SK-N-SH treated with all-trans-retinoic acid at 6 μM for 48 hours (cell line): Measurements from ENCODE around the gene ZCCHC24.
A peak's percentile ranks its signal among the peaks of the same experiment; 100 is the strongest.

Experiments
- ATAC-seq: fragments of 200-7000 bp; cut with Tn5 transposase; 3 replicates; pipeline ENCODE4 v1.9.1; 2020; ENCODE audit warnings: mild to moderate bottlenecking, moderate library complexity
- ARNTL ChIP-seq: fragments of 450-650 bp; formaldehyde crosslinking; IDR thresholded peaks from 2 replicates; pipeline ENCODE4 v1.5.0; 2020; ENCODE audit warnings: low read depth, mild to moderate bottlenecking, moderate library complexity, borderline replicate concordance
- BACH2 ChIP-seq: fragments of 250-450 bp; sonication (Bioruptor Pico); IDR thresholded peaks from 2 replicates; pipeline ENCODE4 v1.9.0; 2021; ENCODE audit warnings: mild to moderate bottlenecking, borderline replicate concordance
- CREB5 ChIP-seq: fragments of 250-450 bp; sonication (Bioruptor Pico); IDR thresholded peaks from 2 replicates; pipeline ENCODE4 v1.5.1; 2020; ENCODE audit warnings: low read depth, mild to moderate bottlenecking, moderate library complexity
- CSDC2 ChIP-seq: fragments of 250-450 bp; sonication (Bioruptor Pico); IDR thresholded peaks from 2 replicates; pipeline ENCODE4 v1.5.0; 2020; ENCODE audit warnings: mild to moderate bottlenecking, moderate library complexity
- CSRNP3 ChIP-seq: fragments of 250-450 bp; sonication (Bioruptor Pico); IDR thresholded peaks from 2 replicates; pipeline ENCODE4 v1.5.1; 2021; ENCODE audit warnings: mild to moderate bottlenecking, moderate library complexity
- ESRRG ChIP-seq: fragments of 250-450 bp; sonication (Bioruptor Pico); IDR thresholded peaks from 2 replicates; pipeline ENCODE4 v1.6.1; 2021; ENCODE audit warnings: mild to moderate bottlenecking
- GLIS3 ChIP-seq: fragments of 250-450 bp; sonication (Bioruptor Pico); IDR thresholded peaks from 2 replicates; pipeline ENCODE4 v1.5.0; 2020; ENCODE audit warnings: mild to moderate bottlenecking, moderate library complexity
- ISL1 ChIP-seq: fragments of 250-450 bp; sonication (Bioruptor Pico); IDR thresholded peaks from 2 replicates; pipeline ENCODE4 v2.1.2; 2022; ENCODE audit warnings: mild to moderate bottlenecking, moderate library complexity
- PATZ1 ChIP-seq: fragments of 250-450 bp; sonication (Bioruptor Pico); IDR thresholded peaks from 2 replicates; pipeline ENCODE4 v1.8.0; 2020; ENCODE audit warnings: mild to moderate bottlenecking, moderate library complexity, borderline replicate concordance
- POU6F1 ChIP-seq: fragments of 250-450 bp; sonication (Bioruptor Pico); IDR thresholded peaks from 2 replicates; pipeline ENCODE4 v1.8.0; 2021; ENCODE audit warnings: low read depth, mild to moderate bottlenecking, moderate library complexity, borderline replicate concordance
- PPARA ChIP-seq: fragments of 250-450 bp; sonication (Bioruptor Pico); IDR thresholded peaks from 2 replicates; pipeline ENCODE4 v1.5.0; 2020; ENCODE audit warnings: mild to moderate bottlenecking, borderline replicate concordance
- TCF4 ChIP-seq: fragments of 250-450 bp; sonication (Bioruptor Pico); IDR thresholded peaks from 2 replicates; pipeline ENCODE4 v1.8.0; 2021; ENCODE audit warnings: mild to moderate bottlenecking, moderate library complexity, borderline replicate concordance
- TOX ChIP-seq: fragments of 250-450 bp; sonication (Bioruptor Pico); IDR thresholded peaks from 2 replicates; pipeline ENCODE4 v1.8.0; 2021; ENCODE audit warnings: mild to moderate bottlenecking, moderate library complexity, borderline replicate concordance
- TSHZ2 ChIP-seq: fragments of 250-450 bp; sonication (Bioruptor Pico); IDR thresholded peaks from 2 replicates; pipeline ENCODE4 v1.5.0; 2020; ENCODE audit warnings: mild to moderate bottlenecking, moderate library complexity
- ZC3H10 ChIP-seq: fragments of 250-450 bp; sonication (Bioruptor Pico); IDR thresholded peaks from 2 replicates; pipeline ENCODE4 v1.5.1; 2021; ENCODE audit warnings: mild to moderate bottlenecking, moderate library complexity
- ZFP3 ChIP-seq: fragments of 250-450 bp; sonication (Bioruptor Pico); IDR thresholded peaks from 2 replicates; pipeline ENCODE4 v1.5.0; 2020; ENCODE audit warnings: mild to moderate bottlenecking, moderate library complexity
- ZNF565 ChIP-seq: fragments of 450-650 bp; formaldehyde crosslinking; conservative IDR thresholded peaks from 2 replicates; pipeline ENCODE4 v1.5.0; 2020; ENCODE audit warnings: low read depth, mild to moderate bottlenecking, moderate library complexity
- ZNF70 ChIP-seq: fragments of 450-650 bp; formaldehyde crosslinking; IDR thresholded peaks from 2 replicates; pipeline ENCODE4 v1.5.0; 2020; ENCODE audit warnings: mild to moderate bottlenecking, moderate library complexity
- ZNF8 ChIP-seq: fragments of 450-650 bp; formaldehyde crosslinking; IDR thresholded peaks from 2 replicates; pipeline ENCODE4 v1.5.0; 2020; ENCODE audit warnings: mild to moderate bottlenecking, moderate library complexity

Gene ZCCHC24

GRCh38 chr10:79336276-79336675, 109.1 kb downstream of the ZCCHC24 start:
- ATAC-seq = no peak
- TF ChIP-seq ARNTL (no peak), TCF4 (CRISPR knock-in tag) (no peak), ZNF565 (no peak), ESRRG (CRISPR knock-in tag) (no peak), CREB5 (CRISPR knock-in tag) (no peak)

GRCh38 chr10:79335470-79336235, 109.8 kb downstream of the ZCCHC24 start:
- no peak for TF ChIP-seq TSHZ2
- peak; percentile 13; the same call in 2 of the 3 replicates for ATAC-seq

GRCh38 chr10:79335094-79335469, 110.3 kb downstream of the ZCCHC24 start:
- no peak for ATAC-seq
- TF ChIP-seq TSHZ2 (no peak), ZNF70 (CRISPR knock-in tag) (peak; percentile 94)
- TF ChIP-seq, all 23 proteins: peak for 1

- TF ChIP-seq ZC3H10 (CRISPR knock-in tag) = no peak
- TF ChIP-seq ZFP3 (CRISPR knock-in tag) = no peak
- TF ChIP-seq ZNF8 (CRISPR knock-in tag) = no peak
- TF ChIP-seq PPARA (CRISPR knock-in tag) = no peak
- TF ChIP-seq TCF4 (CRISPR knock-in tag) = no peak
- no peak for TF ChIP-seq ISL1 (CRISPR knock-in tag)
- ATAC-seq = no peak
Observed at GRCh38 chr10:79334573-79334972, 110.9 kb downstream of the ZCCHC24 start.

GRCh38 chr10:79333513-79333912, 111.9 kb downstream of the ZCCHC24 start:
- peak; percentile 33; the same call in 2 of the 3 replicates for ATAC-seq
- TF ChIP-seq ARNTL = no peak
- TF ChIP-seq ZNF8 (CRISPR knock-in tag) = no peak
- TF ChIP-seq BACH2 (CRISPR knock-in tag) = no peak
- no peak for TF ChIP-seq ESRRG (CRISPR knock-in tag)
- no peak for TF ChIP-seq TCF4 (CRISPR knock-in tag)
- TF ChIP-seq POU6F1 (CRISPR knock-in tag) = no peak
- TF ChIP-seq PATZ1 (CRISPR knock-in tag) = no peak
- no peak for TF ChIP-seq CSDC2 (CRISPR knock-in tag)
- no peak for TF ChIP-seq GLIS3
- no peak for TF ChIP-seq CSRNP3 (CRISPR knock-in tag)
- TF ChIP-seq ZC3H10 (CRISPR knock-in tag) = no peak
- no peak for TF ChIP-seq ZNF565
- TF ChIP-seq TOX (CRISPR knock-in tag) = no peak
- no peak for TF ChIP-seq PPARA (CRISPR knock-in tag)
- TF ChIP-seq CREB5 (CRISPR knock-in tag) = no peak
- TF ChIP-seq ZFP3 (CRISPR knock-in tag) = no peak
